LNCaP clone FGC (cell line): Measurements from ENCODE around the gene CAMTA2.

Experiments
- DNase-seq: peaks from one replicate; pipeline ENCODE4 v3.0.0-alpha.2; 2011; ENCODE audit warnings: low read depth
- H3K4me3 ChIP-seq: 2 replicates; pipeline ENCODE4 v1.5.1; 2011; ENCODE audit warnings: mild to moderate bottlenecking, low read depth, low read length, control low read depth
- TF ChIP-seq, protein P1 (sequence below): IDR thresholded peaks from 2 replicates; pipeline ENCODE4 v1.5.1; 2012; ENCODE audit warnings: mild to moderate bottlenecking; ENCODE audit not compliant: control insufficient read depth, insufficient read depth; ENCODE audit errors: extremely low read depth

The CAMTA2 gene

DNA sequence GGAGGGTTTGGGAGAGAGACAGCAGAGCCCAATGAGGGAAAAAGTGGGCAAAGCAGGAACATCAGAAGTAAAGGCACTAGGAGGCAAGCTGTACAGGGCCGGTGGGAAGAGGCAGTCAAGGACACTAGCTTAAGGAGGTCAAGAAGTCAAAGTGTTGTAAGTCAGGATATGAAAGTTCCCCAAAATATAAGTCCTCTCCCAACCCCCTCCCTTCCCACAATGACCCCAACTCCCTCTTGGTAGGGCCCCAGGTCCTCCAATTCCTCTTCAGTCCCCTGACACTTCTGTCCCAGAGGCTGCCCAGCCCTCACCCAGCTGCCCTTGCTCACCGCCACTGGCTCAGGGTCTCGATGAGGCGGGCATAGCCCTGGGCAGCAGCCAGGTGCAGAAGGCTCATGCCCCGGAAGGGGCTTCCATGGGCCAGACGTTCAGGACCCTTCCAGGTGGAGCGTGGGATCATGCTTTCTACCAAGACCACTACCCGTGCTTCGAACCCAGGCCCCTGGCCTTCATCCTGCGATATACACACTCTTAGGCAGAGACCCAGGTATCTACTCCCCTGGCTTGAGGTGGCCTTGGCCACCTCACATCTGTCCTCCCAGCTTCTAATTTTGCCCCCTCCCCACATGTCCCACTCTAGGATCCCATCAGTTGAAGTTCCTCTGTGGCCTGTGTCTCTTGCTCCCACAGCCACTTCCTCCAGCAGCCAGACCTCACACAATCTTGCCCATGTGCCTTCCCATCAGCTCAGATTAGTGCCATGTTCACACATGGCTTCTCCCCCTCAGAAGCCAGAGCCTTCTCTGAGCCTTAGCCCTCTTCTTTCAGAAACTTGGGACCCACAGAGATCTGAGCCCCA lies 14.0 kb downstream of the CAMTA2 start:
- H3K4me3 ChIP-seq, result no peak overlapping the region
- no peak for DNase-seq
- TF ChIP-seq, protein P1, sequence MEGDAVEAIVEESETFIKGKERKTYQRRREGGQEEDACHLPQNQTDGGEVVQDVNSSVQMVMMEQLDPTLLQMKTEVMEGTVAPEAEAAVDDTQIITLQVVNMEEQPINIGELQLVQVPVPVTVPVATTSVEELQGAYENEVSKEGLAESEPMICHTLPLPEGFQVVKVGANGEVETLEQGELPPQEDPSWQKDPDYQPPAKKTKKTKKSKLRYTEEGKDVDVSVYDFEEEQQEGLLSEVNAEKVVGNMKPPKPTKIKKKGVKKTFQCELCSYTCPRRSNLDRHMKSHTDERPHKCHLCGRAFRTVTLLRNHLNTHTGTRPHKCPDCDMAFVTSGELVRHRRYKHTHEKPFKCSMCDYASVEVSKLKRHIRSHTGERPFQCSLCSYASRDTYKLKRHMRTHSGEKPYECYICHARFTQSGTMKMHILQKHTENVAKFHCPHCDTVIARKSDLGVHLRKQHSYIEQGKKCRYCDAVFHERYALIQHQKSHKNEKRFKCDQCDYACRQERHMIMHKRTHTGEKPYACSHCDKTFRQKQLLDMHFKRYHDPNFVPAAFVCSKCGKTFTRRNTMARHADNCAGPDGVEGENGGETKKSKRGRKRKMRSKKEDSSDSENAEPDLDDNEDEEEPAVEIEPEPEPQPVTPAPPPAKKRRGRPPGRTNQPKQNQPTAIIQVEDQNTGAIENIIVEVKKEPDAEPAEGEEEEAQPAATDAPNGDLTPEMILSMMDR, result no peak

DNA sequence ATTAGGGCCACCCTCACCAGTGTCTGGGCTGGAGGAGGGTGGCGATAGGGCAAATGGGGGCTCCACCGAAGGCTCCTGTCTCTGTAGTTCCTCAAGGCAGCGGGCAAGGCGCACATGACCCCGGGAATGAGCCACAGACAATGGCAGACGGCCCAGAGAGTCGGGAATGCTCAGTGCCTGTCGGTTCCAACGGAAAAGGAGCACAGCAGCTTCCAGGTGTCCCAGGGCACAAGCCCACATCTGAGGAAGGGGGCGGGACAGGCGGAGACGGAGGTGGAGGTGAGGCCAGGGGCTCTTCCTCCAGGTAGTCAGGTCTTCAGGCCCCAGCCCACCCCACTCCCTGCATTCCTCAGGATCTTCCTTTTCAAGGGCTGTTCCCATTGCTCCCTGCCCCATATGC lies 14.7 kb downstream of the CAMTA2 start:
- H3K4me3 ChIP-seq, result no peak overlapping the region
- TF ChIP-seq, protein P1, result no peak
- DNase-seq, result no peak

DNA sequence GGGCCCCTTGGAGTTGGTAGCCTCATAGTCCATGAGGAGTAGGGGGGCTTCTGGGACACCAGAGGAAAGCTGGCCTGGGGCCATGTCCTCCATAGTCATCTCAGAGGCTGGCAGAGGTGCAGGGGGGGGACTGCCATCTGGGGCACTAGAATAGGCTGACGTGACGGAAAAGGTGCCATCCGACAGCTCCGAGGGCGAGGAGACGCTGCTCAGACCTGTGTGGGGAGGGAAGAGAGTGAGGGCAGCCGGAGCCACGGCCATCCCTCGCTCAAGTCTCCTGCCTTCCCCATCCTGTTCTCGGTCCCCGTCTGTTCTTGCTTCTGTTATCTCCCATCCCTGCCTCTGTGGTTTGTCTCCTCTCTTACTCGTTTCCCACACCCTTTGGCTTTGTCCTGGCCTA lies 15.2 kb downstream of the CAMTA2 start:
- no peak overlapping the region for H3K4me3 ChIP-seq
- TF ChIP-seq, protein P1, result no peak
- DNase-seq, result no peak

DNA sequence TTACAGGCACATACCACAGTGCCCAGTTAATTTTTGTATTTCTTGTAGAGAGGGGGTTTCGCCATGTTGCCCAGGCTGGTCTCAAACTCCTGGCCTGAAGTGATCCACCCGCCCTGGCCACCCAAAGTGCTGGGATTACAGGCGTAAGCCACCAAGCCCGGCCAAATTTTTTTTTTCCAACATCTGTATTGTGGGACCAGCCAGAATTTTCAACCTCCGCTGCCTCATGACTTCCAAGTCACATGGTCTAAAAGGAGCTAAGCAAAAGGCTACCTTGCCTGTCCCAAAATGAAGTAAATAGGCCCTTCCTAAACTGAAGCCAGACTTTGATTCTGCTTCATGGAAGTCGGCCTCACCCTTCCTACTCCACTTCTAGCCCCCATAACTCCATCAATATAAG lies 15.6 kb downstream of the CAMTA2 start:
- TF ChIP-seq, protein P1, result no peak
- H3K4me3 ChIP-seq, result no peak overlapping the region
- no peak for DNase-seq

DNA sequence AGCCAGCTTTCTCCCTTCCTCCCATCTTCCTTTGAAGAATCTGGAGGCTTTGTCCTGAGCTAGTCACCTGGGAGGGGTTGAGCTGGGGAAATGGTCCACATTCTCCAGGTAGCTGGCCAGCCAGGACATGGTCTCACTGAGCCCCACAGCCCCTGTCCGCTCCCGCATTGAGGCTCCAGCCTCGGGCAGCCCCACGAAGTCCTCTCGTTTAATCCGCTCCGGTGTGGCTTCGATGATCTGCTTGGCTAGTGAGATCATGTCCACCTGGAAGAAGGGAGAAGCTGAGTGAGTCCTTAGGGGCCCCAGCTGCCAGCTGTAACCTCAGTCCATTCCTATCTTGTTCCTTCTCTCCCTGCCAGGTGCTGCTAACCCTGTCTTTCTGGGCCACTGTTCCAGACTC lies 17.2 kb downstream of the CAMTA2 start:
- no peak for DNase-seq
- H3K4me3 ChIP-seq, result no peak overlapping the region
- TF ChIP-seq, protein P1, result no peak

DNA sequence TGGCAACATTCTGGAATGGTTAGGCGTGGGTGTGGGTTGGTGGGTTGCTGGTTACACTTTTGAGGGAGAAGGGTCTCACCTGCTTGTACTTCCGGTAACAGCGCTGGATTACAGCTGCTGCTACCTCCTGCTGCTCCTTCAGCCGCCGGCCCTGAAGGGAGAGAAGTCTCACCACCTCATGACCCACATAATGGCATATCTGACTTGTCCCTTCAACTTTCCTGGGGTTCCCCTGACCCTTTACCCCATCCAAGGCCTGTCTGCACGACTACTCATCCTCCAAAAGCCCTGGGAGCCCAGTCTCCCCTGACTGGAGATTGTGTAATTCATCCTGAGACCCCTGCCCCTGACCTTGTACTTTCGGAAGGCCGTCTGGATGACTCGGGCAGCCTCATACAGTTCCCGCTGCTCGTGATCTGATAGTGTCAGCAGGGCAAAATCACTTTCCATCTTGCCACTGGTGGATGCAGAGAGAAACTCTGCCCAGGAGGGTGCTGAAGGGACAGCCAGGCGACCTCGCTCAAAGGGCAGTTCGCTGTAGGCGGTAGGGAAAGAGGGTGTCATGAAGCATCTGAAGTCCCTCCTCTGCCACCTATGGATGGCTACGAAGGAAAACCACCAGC lies 17.8 kb downstream of the CAMTA2 start:
- DNase-seq, result no peak
- TF ChIP-seq, protein P1, result no peak
- no peak overlapping the region for H3K4me3 ChIP-seq
